Transverse colon (tissue), 4 donors: ENCODE results near the gene HOXB9.

Experiments used
- EP300 ChIP-seq: sonication (generic); formaldehyde crosslinking; IDR thresholded peaks from one replicate; pipeline ENCODE4 v1.6.1; 2017; ENCODE audit warnings: antibody characterized with exemption, low read depth
- POLR2A ChIP-seq: fragments of 450-650 bp; IDR thresholded peaks from one replicate; pipeline ENCODE4 v1.6.1; 2016; ENCODE audit warnings: antibody characterized with exemption, mild to moderate bottlenecking, moderate library complexity
- POLR2AphosphoS5 ChIP-seq, 3 donors: sonication (generic); formaldehyde crosslinking; IDR thresholded peaks; one replicate each; pipeline ENCODE4 v1.6.1; 2016; ENCODE audit warnings: antibody characterized with exemption in 3 of 3
- TF ChIP-seq, protein P1 (sequence below), 5 experiments: fragments of 200-600 bp in 3 of 5; fragments of 450-650 bp in 2 of 5; sonication (generic) in 3 of 5; IDR thresholded peaks; 1 replicate in 2 of 5; 2 replicates in 3 of 5; pipeline ENCODE4 v1.5.1; 2016 to 2017; ENCODE audit warnings: antibody characterized with exemption in 5 of 5, inconsistent platforms in 3 of 5, mild to moderate bottlenecking in 2 of 5, moderate library complexity in 1 of 5

DNA sequence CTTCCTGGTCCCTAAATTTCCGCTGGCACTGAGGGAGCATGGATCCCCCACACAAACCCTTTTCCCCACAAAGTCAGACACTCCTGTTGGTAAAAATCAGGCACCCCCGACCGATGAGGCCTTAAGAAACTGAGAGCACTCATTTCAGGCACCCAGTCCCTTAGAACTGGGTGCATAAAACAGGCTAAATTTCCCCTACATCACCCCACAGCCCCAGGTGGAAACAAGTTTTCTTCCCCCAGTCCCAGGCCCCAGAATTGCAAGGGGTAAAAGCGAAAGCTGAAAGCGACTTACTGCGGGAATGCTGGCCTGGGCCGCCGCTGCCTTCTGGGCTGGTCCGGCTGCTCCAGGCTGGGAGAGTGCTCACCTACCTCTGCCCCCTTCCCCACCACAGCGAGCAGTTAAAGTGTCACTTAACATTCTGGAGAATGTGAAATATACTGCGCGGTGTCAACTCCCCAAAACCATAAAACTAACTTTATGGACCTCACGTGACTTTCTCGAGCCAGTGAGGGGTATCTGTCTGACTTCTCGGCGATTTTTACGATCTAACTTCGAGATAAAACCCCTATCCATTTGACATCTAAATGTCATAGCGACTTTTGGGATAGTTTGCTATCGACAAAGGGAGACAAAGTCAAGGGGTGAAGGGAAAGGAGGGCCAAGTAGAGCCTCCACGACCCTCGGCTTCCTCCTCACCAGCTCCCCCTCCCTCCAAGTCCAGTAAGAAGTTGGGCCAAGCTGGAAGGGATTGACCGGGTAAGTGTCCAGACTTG, 36.1 kb downstream of the HOXB9 start, which contains the start of gene HOXB3:
- TF ChIP-seq, protein P1, sequence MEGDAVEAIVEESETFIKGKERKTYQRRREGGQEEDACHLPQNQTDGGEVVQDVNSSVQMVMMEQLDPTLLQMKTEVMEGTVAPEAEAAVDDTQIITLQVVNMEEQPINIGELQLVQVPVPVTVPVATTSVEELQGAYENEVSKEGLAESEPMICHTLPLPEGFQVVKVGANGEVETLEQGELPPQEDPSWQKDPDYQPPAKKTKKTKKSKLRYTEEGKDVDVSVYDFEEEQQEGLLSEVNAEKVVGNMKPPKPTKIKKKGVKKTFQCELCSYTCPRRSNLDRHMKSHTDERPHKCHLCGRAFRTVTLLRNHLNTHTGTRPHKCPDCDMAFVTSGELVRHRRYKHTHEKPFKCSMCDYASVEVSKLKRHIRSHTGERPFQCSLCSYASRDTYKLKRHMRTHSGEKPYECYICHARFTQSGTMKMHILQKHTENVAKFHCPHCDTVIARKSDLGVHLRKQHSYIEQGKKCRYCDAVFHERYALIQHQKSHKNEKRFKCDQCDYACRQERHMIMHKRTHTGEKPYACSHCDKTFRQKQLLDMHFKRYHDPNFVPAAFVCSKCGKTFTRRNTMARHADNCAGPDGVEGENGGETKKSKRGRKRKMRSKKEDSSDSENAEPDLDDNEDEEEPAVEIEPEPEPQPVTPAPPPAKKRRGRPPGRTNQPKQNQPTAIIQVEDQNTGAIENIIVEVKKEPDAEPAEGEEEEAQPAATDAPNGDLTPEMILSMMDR (IDR thresholded peaks at IDR 0.05): no peak
- TF ChIP-seq POLR2AphosphoS5 (IDR thresholded peaks at IDR 0.05): peak; percentile 51 to 80 (median 69)
- peak; percentile 13 for TF ChIP-seq POLR2A
- TF ChIP-seq EP300: no peak
